ENCODE results near the gene RASL10A.

RASL10A gene

DNA sequence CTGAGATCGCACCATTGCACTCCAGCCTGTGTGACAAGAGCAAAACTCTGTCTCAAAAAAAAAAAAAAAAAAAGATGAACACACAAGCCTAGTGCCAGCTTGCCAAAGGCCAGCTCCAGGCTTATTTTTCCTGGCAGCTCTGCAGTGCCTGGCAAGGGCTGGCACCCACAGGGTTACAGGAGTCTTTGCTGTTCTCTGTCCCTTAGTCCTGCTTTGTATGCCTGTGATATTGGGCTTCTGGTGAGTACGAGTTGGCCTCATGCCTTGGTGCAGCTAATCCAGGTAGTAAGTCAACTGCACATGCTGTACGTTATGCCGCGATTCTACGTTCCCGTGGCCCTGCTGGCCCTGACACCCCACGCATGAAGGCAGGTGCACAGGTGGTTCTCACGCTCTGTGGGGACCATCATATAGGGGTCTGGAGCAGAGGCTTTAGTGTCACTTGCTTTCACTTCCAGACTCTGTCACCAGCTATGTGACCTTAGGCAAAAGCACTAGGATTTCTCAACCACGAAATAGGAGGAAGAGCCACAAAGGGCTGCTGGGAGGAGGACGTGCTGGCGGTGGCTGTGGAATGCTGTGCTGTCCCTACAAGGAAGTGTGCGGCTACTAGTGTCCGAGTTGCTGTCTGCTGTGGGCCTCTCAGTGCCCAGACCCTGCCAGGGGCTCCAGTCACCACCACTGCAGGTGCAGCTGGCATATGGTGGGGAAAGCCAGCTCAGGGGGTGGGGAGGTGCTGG lies 21.4 kb upstream of the RASL10A start:
- peaks cover 79% of the 10 kb centered on the region for H3K36me3 ChIP-seq (ENCODE audit: insufficient read depth, low read depth, low read length)
- no peaks in the 10 kb centered on the region for H3K9me3 ChIP-seq (ENCODE audit: insufficient read depth, low read depth, low read length)
- H3K27ac ChIP-seq (ENCODE audit: low read length), result no peak overlapping the region
- H3K9ac ChIP-seq (ENCODE audit: low read depth, low read length), result no peak overlapping the region
- no peaks in the 10 kb centered on the region for H3K27me3 ChIP-seq (ENCODE audit: insufficient read depth, low read length)
- H3K4me1 ChIP-seq (ENCODE audit: insufficient read depth, low read length), result no peaks in the 10 kb centered on the region
- H3K4me3 ChIP-seq (ENCODE audit: low read length), result no peak overlapping the region

DNA sequence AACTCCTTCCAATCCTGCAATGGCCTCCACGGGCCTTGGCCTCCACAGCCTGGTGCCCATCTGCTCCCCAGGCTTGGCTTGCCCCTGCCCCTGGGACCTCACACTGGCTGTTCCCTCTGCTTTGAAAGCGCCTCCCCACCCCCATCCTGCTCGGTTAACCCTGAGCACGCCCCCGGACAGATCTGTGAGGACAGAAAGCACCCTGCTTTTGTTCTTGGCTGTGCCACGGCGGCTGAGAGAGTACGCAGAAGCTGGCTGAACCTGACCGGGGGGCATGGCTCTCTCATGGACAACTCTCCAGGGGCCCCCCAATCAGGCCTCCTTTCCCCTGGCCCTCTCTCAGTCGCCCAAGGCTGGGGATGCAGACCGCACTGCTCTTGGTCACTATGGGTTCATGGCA lies 20.2 kb upstream of the RASL10A start:
- H3K27me3 ChIP-seq (ENCODE audit: insufficient read depth, low read length), result no peaks in the 10 kb centered on the region
- no peaks in the 10 kb centered on the region for H3K4me1 ChIP-seq (ENCODE audit: insufficient read depth, low read length)
- no peaks in the 10 kb centered on the region for H3K9me3 ChIP-seq (ENCODE audit: insufficient read depth, low read depth, low read length)
- H3K4me3 ChIP-seq (ENCODE audit: low read length), result no peak overlapping the region
- H3K9ac ChIP-seq (ENCODE audit: low read depth, low read length), result no peak overlapping the region
- peaks cover 74% of the 10 kb centered on the region for H3K36me3 ChIP-seq (ENCODE audit: insufficient read depth, low read depth, low read length)
- H3K27ac ChIP-seq (ENCODE audit: low read length), result no peak overlapping the region

DNA sequence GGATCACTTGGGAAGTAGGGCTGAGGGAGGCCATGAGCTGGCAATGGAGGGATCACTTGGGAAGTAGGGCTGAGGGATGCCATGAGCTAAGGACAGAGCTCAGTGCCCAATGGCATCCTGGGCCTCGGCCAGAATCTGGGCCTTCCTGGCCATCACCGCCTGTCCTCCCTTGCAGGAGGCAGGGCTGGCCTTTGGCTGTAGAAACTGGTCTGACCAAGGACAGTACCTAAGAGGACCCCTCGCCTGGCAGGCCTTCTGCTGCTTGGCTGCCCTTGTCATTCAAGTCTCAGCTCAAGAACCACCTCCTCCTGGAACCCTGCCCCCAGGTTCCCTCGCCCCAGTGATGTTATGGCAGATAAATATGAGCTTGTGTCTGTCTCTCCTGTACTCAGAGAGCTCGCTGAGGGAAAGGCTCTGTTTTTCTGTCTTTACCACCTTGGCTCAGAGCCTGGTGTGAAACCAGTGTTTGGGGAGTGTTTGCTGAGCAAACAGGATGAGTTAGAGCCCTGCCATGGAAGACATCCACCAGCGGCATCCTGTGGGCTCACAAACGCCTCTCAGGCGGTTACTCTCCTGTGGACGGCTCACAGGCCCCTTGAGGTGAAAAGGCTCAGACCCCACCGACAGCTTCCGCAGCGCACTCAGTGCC lies 19.3 kb upstream of the RASL10A start:
- no peaks in the 10 kb centered on the region for H3K4me1 ChIP-seq (ENCODE audit: insufficient read depth, low read length)
- no peaks in the 10 kb centered on the region for H3K27me3 ChIP-seq (ENCODE audit: insufficient read depth, low read length)
- peaks cover 75% of the 10 kb centered on the region for H3K36me3 ChIP-seq (ENCODE audit: insufficient read depth, low read depth, low read length)
- no peaks in the 10 kb centered on the region for H3K9me3 ChIP-seq (ENCODE audit: insufficient read depth, low read depth, low read length)
- H3K27ac ChIP-seq (ENCODE audit: low read length), result no peak overlapping the region
- H3K9ac ChIP-seq (ENCODE audit: low read depth, low read length), result no peak overlapping the region
- no peak overlapping the region for H3K4me3 ChIP-seq (ENCODE audit: low read length)

- Histone ChIP-seq H3K27me3 (ENCODE audit: insufficient read depth, low read length) (no peaks in the 10 kb centered on the region), H3K36me3 (ENCODE audit: insufficient read depth, low read depth, low read length) (peaks cover 73% of the 10 kb centered on the region), H3K4me3 (ENCODE audit: low read length) (no peak overlapping the region), H3K27ac (ENCODE audit: low read length) (no peak overlapping the region), H3K9me3 (ENCODE audit: insufficient read depth, low read depth, low read length) (no peaks in the 10 kb centered on the region), H3K9ac (ENCODE audit: low read depth, low read length) (no peak overlapping the region), H3K4me1 (ENCODE audit: insufficient read depth, low read length) (no peaks in the 10 kb centered on the region)
Observed at GRCh38 chr22:29334148-29334547, 18.7 kb upstream of the RASL10A start.

- Histone ChIP-seq H3K36me3 (ENCODE audit: insufficient read depth, low read depth, low read length) (peaks cover 70% of the 10 kb centered on the region), H3K9me3 (ENCODE audit: insufficient read depth, low read depth, low read length) (no peaks in the 10 kb centered on the region), H3K9ac (ENCODE audit: low read depth, low read length) (no peak overlapping the region), H3K27me3 (ENCODE audit: insufficient read depth, low read length) (no peaks in the 10 kb centered on the region), H3K4me1 (ENCODE audit: insufficient read depth, low read length) (no peaks in the 10 kb centered on the region), H3K27ac (ENCODE audit: low read length) (no peak overlapping the region), H3K4me3 (ENCODE audit: low read length) (no peak overlapping the region)
Observed at GRCh38 chr22:29332886-29333496, 17.5 kb upstream of the RASL10A start.

GRCh38 chr22:29331658-29332300 lies 16.3 kb upstream of the RASL10A start:
- H3K36me3 ChIP-seq (ENCODE audit: insufficient read depth, low read depth, low read length), result peaks cover 68% of the 10 kb centered on the region
- H3K27me3 ChIP-seq (ENCODE audit: insufficient read depth, low read length), result no peaks in the 10 kb centered on the region
- H3K4me3 ChIP-seq (ENCODE audit: low read length), result no peak overlapping the region
- no peak overlapping the region for H3K27ac ChIP-seq (ENCODE audit: low read length)
- no peaks in the 10 kb centered on the region for H3K4me1 ChIP-seq (ENCODE audit: insufficient read depth, low read length)
- H3K9me3 ChIP-seq (ENCODE audit: insufficient read depth, low read depth, low read length), result no peaks in the 10 kb centered on the region
- no peak overlapping the region for H3K9ac ChIP-seq (ENCODE audit: low read depth, low read length)

DNA sequence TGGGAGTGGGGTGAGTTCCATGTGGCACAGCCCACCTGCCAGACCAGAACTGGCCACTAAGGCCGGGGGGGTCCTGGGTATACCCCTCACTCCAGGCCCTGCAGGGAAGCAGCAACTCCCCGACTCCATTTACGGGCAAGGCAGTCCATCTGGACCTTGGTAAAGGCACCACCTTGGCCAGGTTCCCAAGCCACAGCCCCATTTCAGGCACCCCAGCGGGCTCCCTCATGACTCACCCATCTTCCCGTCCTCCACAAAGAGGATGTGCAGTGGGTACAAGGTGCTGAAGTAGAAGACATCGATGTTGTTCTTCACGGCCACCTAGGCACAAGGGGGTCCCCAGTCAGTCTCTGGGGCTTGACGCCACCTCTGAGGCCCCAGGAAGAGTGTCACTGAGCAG lies 15.7 kb upstream of the RASL10A start:
- no peak overlapping the region for H3K27ac ChIP-seq (ENCODE audit: low read length)
- no peaks in the 10 kb centered on the region for H3K27me3 ChIP-seq (ENCODE audit: insufficient read depth, low read length)
- H3K4me3 ChIP-seq (ENCODE audit: low read length), result no peak overlapping the region
- H3K9me3 ChIP-seq (ENCODE audit: insufficient read depth, low read depth, low read length), result no peaks in the 10 kb centered on the region
- H3K4me1 ChIP-seq (ENCODE audit: insufficient read depth, low read length), result no peaks in the 10 kb centered on the region
- H3K9ac ChIP-seq (ENCODE audit: low read depth, low read length), result no peak overlapping the region
- peaks cover 64% of the 10 kb centered on the region for H3K36me3 ChIP-seq (ENCODE audit: insufficient read depth, low read depth, low read length)

- no peaks in the 10 kb centered on the region for H3K27me3 ChIP-seq (ENCODE audit: insufficient read depth, low read length)
- H3K27ac ChIP-seq (ENCODE audit: low read length), result no peak overlapping the region
- H3K4me3 ChIP-seq (ENCODE audit: low read length), result no peak overlapping the region
- H3K4me1 ChIP-seq (ENCODE audit: insufficient read depth, low read length), result no peaks in the 10 kb centered on the region
- H3K9ac ChIP-seq (ENCODE audit: low read depth, low read length), result no peak overlapping the region
- H3K9me3 ChIP-seq (ENCODE audit: insufficient read depth, low read depth, low read length), result no peaks in the 10 kb centered on the region
- H3K36me3 ChIP-seq (ENCODE audit: insufficient read depth, low read depth, low read length), result peaks cover 60% of the 10 kb centered on the region
Observed at GRCh38 chr22:29330753-29331152, 15.3 kb upstream of the RASL10A start.

GRCh38 chr22:29330291-29330690 lies 14.8 kb upstream of the RASL10A start:
- no peaks in the 10 kb centered on the region for H3K4me1 ChIP-seq (ENCODE audit: insufficient read depth, low read length)
- H3K9me3 ChIP-seq (ENCODE audit: insufficient read depth, low read depth, low read length), result no peaks in the 10 kb centered on the region
- H3K9ac ChIP-seq (ENCODE audit: low read depth, low read length), result no peak overlapping the region
- no peaks in the 10 kb centered on the region for H3K27me3 ChIP-seq (ENCODE audit: insufficient read depth, low read length)
- no peak overlapping the region for H3K4me3 ChIP-seq (ENCODE audit: low read length)
- H3K36me3 ChIP-seq (ENCODE audit: insufficient read depth, low read depth, low read length), result peaks cover 55% of the 10 kb centered on the region
- no peak overlapping the region for H3K27ac ChIP-seq (ENCODE audit: low read length)

DNA sequence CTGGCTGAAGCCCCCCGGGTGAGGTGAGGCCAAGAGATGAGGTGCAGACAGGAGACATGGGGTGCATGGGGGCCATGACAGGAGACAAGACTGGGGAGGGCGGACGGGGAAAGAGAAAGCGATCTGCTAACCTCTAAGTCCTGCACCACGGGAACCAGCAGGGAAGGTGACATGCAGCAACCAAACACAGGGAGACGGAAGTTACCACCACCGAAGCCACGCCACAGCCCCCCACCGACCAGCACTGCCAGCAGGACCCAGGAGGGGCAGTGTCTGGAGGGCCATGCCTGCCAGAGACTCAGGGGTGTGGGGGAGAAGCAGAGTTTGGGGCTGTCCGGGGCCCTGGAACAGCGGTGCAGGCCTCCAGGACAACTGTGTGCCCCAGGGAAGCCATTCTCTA lies 14.1 kb upstream of the RASL10A start:
- Histone ChIP-seq H3K27ac (ENCODE audit: low read length) (no peak overlapping the region), H3K9me3 (ENCODE audit: insufficient read depth, low read depth, low read length) (no peaks in the 10 kb centered on the region), H3K4me3 (ENCODE audit: low read length) (no peak overlapping the region), H3K9ac (ENCODE audit: low read depth, low read length) (no peak overlapping the region), H3K36me3 (ENCODE audit: insufficient read depth, low read depth, low read length) (peaks cover 50% of the 10 kb centered on the region), H3K27me3 (ENCODE audit: insufficient read depth, low read length) (no peaks in the 10 kb centered on the region), H3K4me1 (ENCODE audit: insufficient read depth, low read length) (no peaks in the 10 kb centered on the region)

DNA sequence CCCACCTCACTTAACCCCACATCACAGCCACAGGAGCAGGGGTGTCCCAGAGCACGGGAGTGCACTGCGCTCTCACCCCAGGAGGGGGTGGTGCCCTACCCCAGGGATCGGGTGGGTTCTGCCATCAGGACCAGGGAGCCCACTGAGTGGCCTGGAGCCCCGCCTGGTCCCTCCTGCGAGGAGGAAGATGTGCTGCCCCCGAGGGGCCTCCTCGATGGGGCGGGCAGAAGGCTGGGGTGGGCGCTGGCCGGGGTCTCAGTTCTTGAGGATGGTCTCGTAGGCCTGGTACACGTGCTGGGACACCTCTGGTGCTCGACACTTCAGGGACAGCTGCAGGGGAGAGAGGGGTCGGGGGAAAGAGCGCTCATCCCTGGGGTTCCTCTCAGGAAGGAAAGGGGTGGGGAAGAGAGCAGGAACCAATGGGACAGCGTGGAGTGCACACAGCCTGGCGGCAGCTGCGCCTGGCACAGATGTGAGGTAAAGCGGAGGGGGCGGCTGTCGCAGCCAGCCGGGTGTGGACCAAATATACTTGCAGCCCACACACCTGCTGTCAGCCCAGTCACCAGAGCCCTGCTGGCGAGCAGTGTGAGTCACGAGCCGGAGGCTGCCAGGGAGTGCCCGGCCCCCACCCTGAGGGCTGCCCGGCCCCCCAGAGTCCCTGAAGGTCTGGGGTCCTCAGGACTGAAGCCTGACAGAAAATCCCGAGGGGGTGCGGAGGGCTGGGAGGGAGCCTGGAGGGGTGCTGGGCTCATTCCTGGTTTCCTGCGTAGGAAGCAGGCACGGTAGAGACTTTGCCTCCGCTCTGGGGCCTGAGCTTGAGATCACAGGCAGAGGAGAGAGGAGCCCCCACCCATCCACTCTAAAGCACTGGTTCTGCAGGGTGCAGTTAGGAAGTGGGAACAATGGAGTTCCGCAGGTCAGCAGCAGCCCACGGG lies 13.3 kb upstream of the RASL10A start:
- Histone ChIP-seq H3K36me3 (ENCODE audit: insufficient read depth, low read depth, low read length) (peaks cover 43% of the 10 kb centered on the region), H3K27me3 (ENCODE audit: insufficient read depth, low read length) (no peaks in the 10 kb centered on the region), H3K27ac (ENCODE audit: low read length) (no peak overlapping the region), H3K4me1 (ENCODE audit: insufficient read depth, low read length) (no peaks in the 10 kb centered on the region), H3K9me3 (ENCODE audit: insufficient read depth, low read depth, low read length) (no peaks in the 10 kb centered on the region), H3K4me3 (ENCODE audit: low read length) (no peak overlapping the region), H3K9ac (ENCODE audit: low read depth, low read length) (no peak overlapping the region)
